Stimulated activated naive CD8-positive, alpha-beta T cell treated with anti-CD3 and anti-CD28 coated beads, Interleukin-15, Interleukin-2, amounts not matched to agents 100 ng/mL and 50 ng/mL, for 24 hours (primary cell): ENCODE data around the gene CDCA7.

Source experiments
- H3K27ac Mint-ChIP-seq: one replicate; pipeline ENCODE4 v1.8.0; 2021; ENCODE audit warnings: mild to moderate bottlenecking, mixed read lengths
- H3K27me3 Mint-ChIP-seq: one replicate; pipeline ENCODE4 v1.8.0; 2021; ENCODE audit warnings: mixed read lengths
- H3K36me3 Mint-ChIP-seq: one replicate; pipeline ENCODE4 v1.8.0; 2021; ENCODE audit warnings: low read depth, mixed read lengths
- H3K4me1 Mint-ChIP-seq: one replicate; pipeline ENCODE4 v1.8.0; 2021; ENCODE audit warnings: low read depth, mixed read lengths
- H3K4me3 Mint-ChIP-seq: one replicate; pipeline ENCODE4 v1.8.0; 2021; ENCODE audit warnings: mild to moderate bottlenecking, mixed read lengths
- H3K9me3 Mint-ChIP-seq: one replicate; pipeline ENCODE4 v1.8.0; 2021; ENCODE audit warnings: mixed read lengths

Gene CDCA7

DNA sequence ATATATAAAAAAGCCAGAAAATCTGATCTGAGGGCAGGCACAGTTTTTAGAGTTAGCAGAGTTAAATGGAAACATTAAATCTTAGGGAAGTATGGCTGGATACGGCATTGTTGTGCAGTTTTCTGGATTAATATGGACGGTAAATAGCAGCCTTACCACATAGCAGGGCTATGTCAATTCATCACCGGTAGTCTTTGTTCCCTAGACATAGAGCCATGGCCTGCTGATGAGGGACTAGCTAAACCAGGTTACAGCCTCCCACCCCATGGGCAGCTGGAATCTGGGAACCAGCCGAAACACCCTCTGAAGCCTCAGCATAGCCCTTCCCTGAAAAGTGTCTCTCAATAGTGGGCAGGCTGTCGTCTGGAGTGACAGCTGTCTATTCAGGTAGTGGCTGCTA, 32.4 kb downstream of the CDCA7 start:
- H3K27me3 Mint-ChIP-seq, result no peaks in the 10 kb centered on the region

DNA sequence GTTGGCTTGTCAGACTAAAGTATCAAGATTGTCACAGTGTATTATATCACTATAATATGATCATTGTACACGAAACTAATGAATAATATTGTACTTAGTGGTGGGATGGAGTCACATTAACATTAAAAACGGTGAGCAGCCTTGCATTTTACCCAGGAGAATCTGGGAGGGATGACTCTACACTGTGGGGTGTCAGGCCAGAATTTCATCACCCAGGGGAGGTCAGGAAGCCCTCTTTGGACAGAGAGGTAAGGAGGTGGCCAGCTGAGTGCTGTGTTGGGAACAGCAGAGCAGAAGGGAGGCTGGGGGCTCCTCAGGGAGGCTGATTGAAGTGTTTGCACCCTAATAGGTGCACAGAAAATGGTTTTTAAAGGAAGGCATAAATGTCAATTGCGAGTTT, 33.0 kb downstream of the CDCA7 start:
- H3K36me3 Mint-ChIP-seq, result no peaks in the 10 kb centered on the region
- no peaks in the 10 kb centered on the region for H3K9me3 Mint-ChIP-seq
- H3K4me3 Mint-ChIP-seq, result no peak overlapping the region
- H3K27me3 Mint-ChIP-seq, result no peaks in the 10 kb centered on the region
- no peak overlapping the region for H3K27ac Mint-ChIP-seq
- H3K4me1 Mint-ChIP-seq, result no peaks in the 10 kb centered on the region

More for the DNA sequence above, 32.4 kb downstream of the CDCA7 start:
- Mint-ChIP-seq H3K36me3 (no peaks in the 10 kb centered on the region), H3K4me3 (no peak overlapping the region), H3K27ac (no peak overlapping the region), H3K9me3 (no peaks in the 10 kb centered on the region), H3K4me1 (no peaks in the 10 kb centered on the region)

DNA sequence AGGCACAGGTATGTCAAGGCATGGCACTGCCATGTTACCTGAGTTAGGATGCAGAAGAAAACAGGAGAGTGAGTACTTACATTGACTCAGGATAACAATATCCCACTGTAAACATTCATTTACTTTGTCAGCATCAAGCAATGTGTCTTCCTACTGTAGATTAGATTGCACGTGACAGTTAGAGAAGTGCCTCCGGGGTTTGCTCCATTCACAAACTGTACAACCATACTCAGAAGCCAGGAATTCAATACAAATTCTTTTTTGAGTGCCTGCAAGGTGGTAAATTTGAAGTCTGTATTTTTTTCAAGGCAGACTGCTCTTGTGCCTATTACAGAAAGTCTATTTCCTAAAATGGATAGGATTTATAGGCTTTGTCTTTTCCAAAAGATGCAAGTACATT, 34.1 kb downstream of the CDCA7 start:
- H3K4me3 Mint-ChIP-seq, result no peak overlapping the region
- H3K27me3 Mint-ChIP-seq, result peaks cover 3% of the 10 kb centered on the region
- no peaks in the 10 kb centered on the region for H3K4me1 Mint-ChIP-seq
- H3K9me3 Mint-ChIP-seq, result no peaks in the 10 kb centered on the region
- H3K27ac Mint-ChIP-seq, result no peak overlapping the region
- no peaks in the 10 kb centered on the region for H3K36me3 Mint-ChIP-seq

DNA sequence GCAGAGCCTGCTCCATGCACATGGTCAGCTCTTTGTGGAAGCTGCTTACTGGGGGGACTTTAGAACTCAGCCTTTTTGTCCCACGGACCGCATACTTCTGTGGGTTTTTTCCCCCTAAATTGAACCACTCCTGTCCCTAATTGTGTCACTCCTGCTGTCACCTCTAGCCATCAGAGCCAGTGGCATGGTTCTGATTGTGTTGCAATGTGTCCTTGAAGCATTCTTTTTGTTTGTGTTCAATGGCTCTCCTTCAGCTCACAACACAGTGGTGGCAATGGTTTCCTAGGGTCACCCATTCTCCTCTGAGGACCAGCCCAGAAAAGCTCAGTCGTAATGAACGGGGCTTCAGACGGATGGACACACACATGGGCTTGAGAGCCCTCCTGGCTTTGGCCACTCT, 35.4 kb downstream of the CDCA7 start:
- no peaks in the 10 kb centered on the region for H3K4me1 Mint-ChIP-seq
- no peak overlapping the region for H3K27ac Mint-ChIP-seq
- no peaks in the 10 kb centered on the region for H3K36me3 Mint-ChIP-seq
- H3K27me3 Mint-ChIP-seq, result peaks cover 13% of the 10 kb centered on the region
- no peaks in the 10 kb centered on the region for H3K9me3 Mint-ChIP-seq
- H3K4me3 Mint-ChIP-seq, result no peak overlapping the region

DNA sequence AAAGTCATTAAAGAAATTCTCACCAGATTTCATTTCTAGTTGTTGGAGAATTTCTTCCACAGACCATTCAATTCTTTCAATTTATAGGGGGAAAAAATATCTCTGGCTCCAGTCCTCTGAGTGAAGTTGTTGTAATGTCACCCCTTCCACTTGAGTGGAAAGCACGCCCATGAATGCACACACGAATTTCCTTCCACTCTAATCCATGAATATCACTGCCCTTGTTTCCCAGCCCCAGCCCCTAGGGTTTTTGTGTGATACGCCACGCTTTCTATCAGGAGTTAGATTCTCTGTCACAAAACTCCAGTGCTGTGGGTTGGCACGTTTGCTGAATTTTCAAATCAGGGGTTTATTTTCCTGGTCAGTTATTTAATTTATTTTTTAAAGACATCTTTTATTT, 38.1 kb downstream of the CDCA7 start:
- Mint-ChIP-seq H3K27me3 (peaks cover 37% of the 10 kb centered on the region), H3K4me1 (no peaks in the 10 kb centered on the region)

DNA sequence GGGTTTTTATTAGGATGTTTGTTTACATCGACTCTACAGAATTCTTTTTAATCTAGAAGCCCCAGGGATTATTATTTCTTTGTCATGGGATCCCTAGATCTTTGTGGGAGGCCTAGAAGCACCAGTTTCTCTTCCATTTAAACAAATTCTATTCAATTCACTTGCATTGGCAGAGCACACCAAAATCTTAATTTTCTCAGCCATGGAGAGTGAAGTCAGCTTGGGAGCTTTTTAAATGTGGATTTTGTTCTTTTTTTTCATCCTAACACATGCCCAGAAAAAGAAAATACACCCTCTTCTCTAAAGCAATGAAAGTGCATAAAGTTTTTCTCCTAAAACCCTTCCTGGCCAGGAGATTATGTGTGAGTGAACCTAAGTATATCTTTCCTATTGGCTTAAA, 38.5 kb downstream of the CDCA7 start:
- no peaks in the 10 kb centered on the region for H3K4me1 Mint-ChIP-seq
- peaks cover 39% of the 10 kb centered on the region for H3K27me3 Mint-ChIP-seq
- no peaks in the 10 kb centered on the region for H3K9me3 Mint-ChIP-seq
- H3K4me3 Mint-ChIP-seq, result no peak overlapping the region
- no peak overlapping the region for H3K27ac Mint-ChIP-seq
- no peaks in the 10 kb centered on the region for H3K36me3 Mint-ChIP-seq

More for the DNA sequence above, 38.1 kb downstream of the CDCA7 start:
- Mint-ChIP-seq H3K36me3 (no peaks in the 10 kb centered on the region), H3K4me3 (no peak overlapping the region), H3K9me3 (no peaks in the 10 kb centered on the region), H3K27ac (no peak overlapping the region)

DNA sequence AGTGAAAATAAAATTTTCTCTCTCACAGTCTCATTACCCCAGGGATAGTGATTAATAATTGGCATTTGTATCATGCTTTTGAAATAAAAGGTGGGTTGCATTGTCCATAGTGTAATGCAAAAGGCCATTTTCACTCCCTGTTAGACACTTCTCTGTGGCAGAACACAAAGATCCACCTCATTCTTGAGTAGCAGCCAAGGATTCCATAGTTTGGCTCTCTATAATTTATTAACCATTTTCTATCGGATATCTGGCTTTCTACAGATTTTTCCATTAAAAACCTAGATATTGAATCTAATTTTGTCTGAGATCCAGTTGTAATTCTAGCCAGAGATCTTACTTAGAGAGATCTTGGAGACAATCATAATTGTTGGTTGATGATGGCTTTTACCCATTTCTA, 39.0 kb downstream of the CDCA7 start:
- Mint-ChIP-seq H3K9me3 (no peaks in the 10 kb centered on the region), H3K27me3 (peaks cover 42% of the 10 kb centered on the region)

DNA sequence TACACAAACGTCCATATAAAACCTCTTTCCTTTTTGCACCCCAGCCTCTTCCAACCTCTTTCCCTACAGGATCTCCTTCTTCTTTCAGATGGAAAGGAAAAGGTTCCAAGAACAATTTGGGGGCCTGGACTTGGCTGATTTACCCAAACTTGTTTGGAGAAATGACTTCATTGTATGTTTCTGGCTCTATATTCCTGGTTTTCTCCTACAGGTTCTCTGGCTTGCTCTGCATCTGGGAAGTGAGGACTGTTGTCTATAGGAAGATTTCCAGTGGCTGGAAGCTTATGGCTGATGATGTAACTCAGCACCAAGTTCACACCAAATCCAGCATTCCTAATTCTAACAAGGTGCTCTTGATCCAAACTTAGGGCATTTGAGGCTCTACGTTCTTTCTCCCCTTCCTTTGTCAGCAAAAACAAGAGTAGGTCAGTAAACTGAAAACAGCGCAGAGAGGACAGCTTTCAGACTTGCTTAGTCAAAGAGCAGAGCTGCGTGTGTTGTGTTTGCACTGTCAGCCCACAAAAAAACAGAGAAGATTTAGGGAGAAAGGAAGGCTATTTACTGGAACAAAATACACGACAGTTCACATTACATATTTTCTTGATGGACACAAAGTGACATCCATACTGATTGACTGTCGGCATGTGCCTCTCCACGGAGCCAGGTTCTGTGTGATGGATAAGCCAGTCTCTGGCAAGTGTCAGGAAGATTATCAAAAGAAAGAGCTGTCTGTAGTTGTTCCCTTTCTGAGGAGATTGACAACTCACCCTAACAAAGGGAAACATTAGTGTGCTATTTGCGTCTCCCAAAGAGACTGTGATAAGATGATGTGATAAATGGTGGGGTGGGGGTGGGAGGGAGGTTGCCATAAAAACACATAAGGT, 39.7 kb downstream of the CDCA7 start:
- Mint-ChIP-seq H3K27me3 (peaks cover 47% of the 10 kb centered on the region), H3K4me1 (no peaks in the 10 kb centered on the region), H3K27ac (no peak overlapping the region), H3K4me3 (no peak overlapping the region), H3K36me3 (no peaks in the 10 kb centered on the region), H3K9me3 (no peaks in the 10 kb centered on the region)

More for the DNA sequence above, 39.0 kb downstream of the CDCA7 start:
- H3K4me1 Mint-ChIP-seq, result no peaks in the 10 kb centered on the region
- no peaks in the 10 kb centered on the region for H3K36me3 Mint-ChIP-seq
- H3K27ac Mint-ChIP-seq, result no peak overlapping the region
- H3K4me3 Mint-ChIP-seq, result no peak overlapping the region

DNA sequence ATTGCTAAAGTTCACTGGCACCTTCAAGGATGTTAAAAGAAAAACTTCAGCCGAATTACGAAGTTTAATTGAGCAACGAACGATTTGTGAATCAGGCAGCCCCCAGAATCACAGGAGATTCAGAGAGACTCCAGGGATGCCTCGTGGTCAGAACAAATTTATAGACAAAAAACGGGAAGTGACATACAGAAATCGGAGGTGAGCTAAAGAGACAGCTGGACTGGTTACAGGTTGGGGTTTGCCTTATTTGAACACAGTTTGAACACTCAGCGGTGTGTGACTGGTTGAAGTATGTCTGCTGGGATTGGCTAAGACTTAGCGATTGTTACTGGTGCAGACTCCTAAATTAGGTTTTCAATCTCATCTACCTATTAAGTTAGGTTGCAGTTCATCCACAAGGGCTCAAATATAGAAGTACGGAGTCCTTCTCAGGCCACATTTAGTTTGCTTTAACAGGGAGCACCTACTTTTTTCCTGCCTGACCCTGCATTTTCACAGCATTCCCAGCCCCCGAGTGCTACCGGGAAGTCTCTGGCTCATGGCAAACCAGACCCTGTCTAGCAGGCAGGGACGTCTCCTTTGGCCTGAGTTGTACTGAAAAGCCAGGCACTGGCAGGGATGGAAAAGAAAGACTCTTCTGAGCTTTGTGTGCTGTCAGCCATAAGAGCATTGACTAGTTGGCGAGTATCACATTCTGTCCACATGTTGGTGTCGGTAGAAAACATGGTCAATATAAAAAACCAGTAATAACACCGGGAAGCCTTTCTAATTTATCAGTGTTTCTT, 41.1 kb downstream of the CDCA7 start:
- H3K9me3 Mint-ChIP-seq, result no peaks in the 10 kb centered on the region
- H3K4me3 Mint-ChIP-seq, result no peak overlapping the region
- H3K4me1 Mint-ChIP-seq, result no peaks in the 10 kb centered on the region
- H3K27me3 Mint-ChIP-seq, result peaks cover 59% of the 10 kb centered on the region
- no peak overlapping the region for H3K27ac Mint-ChIP-seq
- no peaks in the 10 kb centered on the region for H3K36me3 Mint-ChIP-seq

DNA sequence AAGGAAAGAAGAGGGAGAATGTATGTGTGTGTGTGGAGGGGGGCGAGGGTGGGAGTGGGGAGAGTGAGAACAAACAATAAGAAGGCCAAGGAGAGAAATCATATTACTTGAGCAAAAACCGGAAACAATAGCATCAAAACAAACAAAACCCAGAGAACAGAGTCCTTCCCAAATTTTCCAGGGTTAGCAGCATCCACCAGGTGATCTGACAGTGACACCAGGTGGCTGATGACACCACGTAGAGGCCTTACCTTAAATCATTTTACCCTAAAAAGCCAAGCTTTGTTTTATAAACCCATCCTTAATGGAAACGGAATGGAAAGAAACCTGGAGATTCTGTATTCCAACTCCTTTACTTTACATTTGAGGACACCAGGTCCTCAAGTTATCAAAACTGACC, 42.9 kb downstream of the CDCA7 start:
- no peaks in the 10 kb centered on the region for H3K9me3 Mint-ChIP-seq
- H3K4me1 Mint-ChIP-seq, result no peaks in the 10 kb centered on the region
- H3K36me3 Mint-ChIP-seq, result no peaks in the 10 kb centered on the region
- H3K4me3 Mint-ChIP-seq, result no peak overlapping the region
- H3K27me3 Mint-ChIP-seq, result peaks cover 74% of the 10 kb centered on the region
- H3K27ac Mint-ChIP-seq, result no peak overlapping the region

DNA sequence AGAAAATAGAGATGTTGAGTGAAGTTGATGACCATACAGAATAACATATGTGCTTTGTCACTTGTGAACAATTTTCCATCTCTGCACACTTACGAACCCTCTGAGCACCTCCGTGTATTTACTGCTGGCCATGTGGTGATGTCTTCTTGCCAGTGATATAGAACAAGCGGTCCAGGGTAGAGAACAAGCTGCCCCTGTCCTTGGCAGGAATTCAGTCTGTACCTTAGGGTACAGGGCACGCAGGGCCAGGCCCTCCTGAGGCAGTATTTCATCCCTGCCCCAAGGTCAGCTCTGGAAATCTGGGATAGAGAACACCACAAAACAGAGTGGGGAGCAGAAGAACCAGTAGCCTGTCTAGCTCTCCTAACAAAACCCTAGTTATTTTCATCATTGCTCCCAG, 44.6 kb downstream of the CDCA7 start:
- Mint-ChIP-seq H3K27ac (no peak overlapping the region), H3K4me1 (no peaks in the 10 kb centered on the region), H3K9me3 (no peaks in the 10 kb centered on the region), H3K27me3 (peaks cover 81% of the 10 kb centered on the region), H3K4me3 (no peak overlapping the region), H3K36me3 (no peaks in the 10 kb centered on the region)

DNA sequence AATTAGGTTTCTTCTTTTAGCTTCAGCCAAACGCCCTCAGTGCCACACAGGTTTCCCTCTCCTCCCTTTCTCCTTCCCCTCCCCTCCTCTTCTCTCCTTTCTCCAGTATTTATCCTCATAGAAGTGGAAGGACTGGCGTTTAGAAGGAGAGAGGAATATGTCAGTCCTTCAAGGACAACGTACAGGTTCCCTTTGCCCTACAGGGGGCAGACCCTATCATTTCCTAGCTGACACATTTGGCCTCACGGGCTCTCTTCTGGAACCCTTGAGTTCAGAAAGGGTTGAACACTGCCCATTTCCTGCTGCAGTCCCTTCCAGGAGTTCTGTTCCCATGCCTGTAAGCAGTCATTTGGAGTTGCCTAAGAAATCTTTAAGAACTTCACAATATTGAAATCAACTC, 46.1 kb downstream of the CDCA7 start:
- Mint-ChIP-seq H3K36me3 (no peaks in the 10 kb centered on the region), H3K27ac (no peak overlapping the region), H3K9me3 (no peaks in the 10 kb centered on the region), H3K4me1 (no peaks in the 10 kb centered on the region), H3K4me3 (no peak overlapping the region), H3K27me3 (peaks cover 76% of the 10 kb centered on the region)

DNA sequence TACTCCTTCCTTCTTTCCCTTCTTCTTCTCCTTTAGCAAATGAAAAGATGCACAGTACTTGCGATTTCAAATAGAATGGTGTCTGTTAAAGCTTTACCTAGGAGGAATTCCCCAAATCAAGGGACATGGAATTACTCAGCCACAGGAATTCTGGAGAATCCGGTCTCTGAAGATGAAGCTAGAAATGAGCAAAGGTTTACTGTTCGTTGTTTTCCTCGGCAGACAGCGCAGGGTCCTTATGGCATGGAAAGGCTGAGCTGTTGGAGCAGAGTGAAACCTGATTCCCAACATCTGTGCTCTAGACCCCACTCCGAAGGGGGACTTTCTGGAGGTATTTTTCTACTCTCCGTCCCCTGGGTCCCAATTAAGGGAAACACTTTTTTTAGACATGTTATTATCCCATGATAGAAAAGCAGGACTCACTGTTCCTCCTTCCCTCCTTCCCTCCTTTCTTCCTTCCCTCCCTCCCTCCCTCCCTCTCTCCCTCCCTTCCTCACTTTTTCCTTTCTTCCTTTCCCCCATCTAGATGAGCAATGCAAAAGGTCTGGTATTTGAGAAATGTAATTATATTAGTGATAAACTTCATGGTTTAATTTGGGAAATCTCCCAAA, 47.1 kb downstream of the CDCA7 start:
- Mint-ChIP-seq H3K27me3 (peaks cover 68% of the 10 kb centered on the region), H3K27ac (no peak overlapping the region), H3K9me3 (no peaks in the 10 kb centered on the region), H3K36me3 (no peaks in the 10 kb centered on the region), H3K4me3 (no peak overlapping the region), H3K4me1 (no peaks in the 10 kb centered on the region)

DNA sequence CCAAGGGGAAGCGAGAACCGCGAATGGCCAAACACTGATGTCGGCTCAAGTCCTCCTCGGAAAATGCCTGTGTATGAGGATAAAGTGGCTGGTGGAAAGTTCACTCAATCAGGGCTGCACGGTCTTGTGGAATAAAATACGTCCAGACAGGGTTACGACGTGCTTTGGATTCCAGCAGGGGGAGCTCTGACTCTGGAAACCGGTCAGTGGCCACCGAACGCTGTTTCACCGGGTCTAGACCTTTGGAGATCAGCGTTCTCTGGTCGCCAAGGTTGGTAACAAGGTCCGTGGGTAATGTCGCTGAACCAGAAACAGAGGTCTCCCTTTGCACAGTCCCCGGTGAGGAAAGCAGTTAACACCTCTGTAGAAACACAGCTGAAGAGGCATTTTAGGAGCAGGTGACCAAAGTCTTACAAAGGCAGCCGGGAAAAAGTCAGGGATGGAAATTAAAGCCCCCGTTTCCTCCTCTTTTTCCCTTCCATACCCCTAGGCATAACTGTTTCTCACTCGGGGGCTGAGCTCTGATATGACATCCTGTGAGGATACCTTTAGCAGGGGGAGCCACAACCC, 47.8 kb downstream of the CDCA7 start:
- Mint-ChIP-seq H3K27ac (no peak overlapping the region), H3K4me1 (no peaks in the 10 kb centered on the region), H3K4me3 (no peak overlapping the region), H3K27me3 (peaks cover 61% of the 10 kb centered on the region), H3K36me3 (no peaks in the 10 kb centered on the region), H3K9me3 (no peaks in the 10 kb centered on the region)
